ENCODE results near the gene SH3GLB2.

The SH3GLB2 gene

GRCh38 chr9:129028192-129028966 is at the start of gene SH3GLB2:
TSS of gene SH3GLB2 (minus strand) at chr9:129028331. CDS start at chr9:129028154, 177 bp downstream.
- DNase-seq (ENCODE audit: low read depth in 2 of 2) = peak; percentile 95 to 96

- no peak for DNase-seq (ENCODE audit: low read depth in 2 of 2)
These were observed 49.1 kb upstream of the SH3GLB2 start for GRCh38 chr9:129077236-129077635.

- DNase-seq (ENCODE audit: low read depth in 2 of 2) = no peak
These were observed 48.5 kb upstream of the SH3GLB2 start for GRCh38 chr9:129076640-129077037.

GRCh38 chr9:129075996-129076639 is 48.0 kb upstream of the SH3GLB2 start:
- no peak for DNase-seq (ENCODE audit: low read depth in 2 of 2)

- DNase-seq (ENCODE audit: low read depth in 2 of 2) = no peak
These were observed 46.0 kb upstream of the SH3GLB2 start for GRCh38 chr9:129074106-129074505.

GRCh38 chr9:129073404-129073803 is 45.3 kb upstream of the SH3GLB2 start:
- DNase-seq (ENCODE audit: low read depth in 2 of 2) = no peak

GRCh38 chr9:129072171-129072570 is 44.0 kb upstream of the SH3GLB2 start:
- no peak for DNase-seq (ENCODE audit: low read depth in 2 of 2)

- DNase-seq (ENCODE audit: low read depth in 2 of 2) = no peak
These were observed 43.5 kb upstream of the SH3GLB2 start for GRCh38 chr9:129071526-129072126.

GRCh38 chr9:129070696-129071525 is 42.8 kb upstream of the SH3GLB2 start:
- DNase-seq (ENCODE audit: low read depth in 2 of 2) = no peak

- DNase-seq (ENCODE audit: low read depth in 2 of 2) = no peak
These were observed 41.9 kb upstream of the SH3GLB2 start for GRCh38 chr9:129069862-129070641.

- DNase-seq (ENCODE audit: low read depth in 2 of 2) = peak in 1 of 2 donors; percentile 38
These were observed 41.1 kb upstream of the SH3GLB2 start for GRCh38 chr9:129068990-129069861.

GRCh38 chr9:129068110-129068509 is 40.0 kb upstream of the SH3GLB2 start:
- no peak for DNase-seq (ENCODE audit: low read depth in 2 of 2)

- DNase-seq (ENCODE audit: low read depth in 2 of 2) = no peak
These were observed 36.4 kb upstream of the SH3GLB2 start for GRCh38 chr9:129064499-129064908.

- no peak for DNase-seq (ENCODE audit: low read depth in 2 of 2)
These were observed 34.9 kb upstream of the SH3GLB2 start for GRCh38 chr9:129063061-129063460.

- DNase-seq (ENCODE audit: low read depth in 2 of 2) = no peak
These were observed 32.9 kb upstream of the SH3GLB2 start for GRCh38 chr9:129060991-129061390.

- DNase-seq (ENCODE audit: low read depth in 2 of 2) = no peak
These were observed 32.0 kb upstream of the SH3GLB2 start for GRCh38 chr9:129059796-129060785.

- DNase-seq (ENCODE audit: low read depth in 2 of 2) = no peak
These were observed 31.0 kb upstream of the SH3GLB2 start for GRCh38 chr9:129058965-129059795.
